ENCODE data around the gene LRFN2. TPM values are rescaled to one million over a fixed set of nuclear protein-coding genes. Genes with fewer than 3 reads are reported as not detected.
A peak's percentile ranks its signal among the peaks of the same experiment; 100 is the strongest.

The LRFN2 gene
- total and polyA plus RNA-seq, 5 donors: not detected

DNA sequence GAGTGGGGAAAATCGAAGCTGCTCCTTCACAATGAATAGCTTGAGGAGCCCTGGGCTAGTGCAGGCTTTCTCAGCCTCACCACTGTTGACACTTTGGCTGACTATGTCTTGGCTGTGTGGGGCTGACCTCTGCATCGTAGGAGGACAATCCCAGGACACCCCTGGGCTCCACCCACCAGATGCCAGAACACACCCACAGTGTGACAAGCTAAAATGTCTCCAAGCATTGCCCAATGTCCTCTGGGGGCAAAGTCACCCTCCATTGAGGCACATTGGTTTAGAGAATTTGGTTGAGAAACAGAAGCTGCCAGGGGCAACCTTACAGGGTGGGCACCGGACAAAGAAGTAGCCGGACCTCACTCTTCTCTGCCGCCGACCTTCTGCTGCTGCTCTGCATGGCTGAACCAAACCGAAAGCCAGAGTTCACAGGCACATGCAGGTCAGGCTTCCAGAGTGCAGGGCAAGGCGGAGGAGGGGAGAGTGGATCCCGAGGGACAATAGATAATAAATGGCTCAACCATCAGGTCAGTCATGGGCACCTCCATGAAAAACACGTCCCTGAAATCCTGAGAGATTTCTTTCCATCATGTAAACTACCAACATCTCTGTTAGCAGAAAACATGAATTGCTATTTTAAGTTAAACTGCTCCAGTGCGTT, 189.0 kb downstream of the LRFN2 start:
- no peak overlapping the region for H3K4me3 ChIP-seq (ENCODE audit: low read length)
- intact Hi-C loops (cut with DNase I): no loop called here
- no peaks in the 10 kb centered on the region for H3K9me3 ChIP-seq (ENCODE audit: control insufficient read depth, low read length)
- no peaks in the 10 kb centered on the region for H3K4me1 ChIP-seq (ENCODE audit: control insufficient read depth, insufficient read depth, low read length)
- no peak for DNase-seq
- H3K27me3 ChIP-seq (ENCODE audit: control insufficient read depth, insufficient read depth): no peaks in the 10 kb centered on the region
- H3K27ac ChIP-seq (ENCODE audit: low read length): no peak overlapping the region
- ATAC-seq: peak; percentile 29 to 33
- 71% methylated on average over 11 of the region's 11 CpGs for WGBS

DNA sequence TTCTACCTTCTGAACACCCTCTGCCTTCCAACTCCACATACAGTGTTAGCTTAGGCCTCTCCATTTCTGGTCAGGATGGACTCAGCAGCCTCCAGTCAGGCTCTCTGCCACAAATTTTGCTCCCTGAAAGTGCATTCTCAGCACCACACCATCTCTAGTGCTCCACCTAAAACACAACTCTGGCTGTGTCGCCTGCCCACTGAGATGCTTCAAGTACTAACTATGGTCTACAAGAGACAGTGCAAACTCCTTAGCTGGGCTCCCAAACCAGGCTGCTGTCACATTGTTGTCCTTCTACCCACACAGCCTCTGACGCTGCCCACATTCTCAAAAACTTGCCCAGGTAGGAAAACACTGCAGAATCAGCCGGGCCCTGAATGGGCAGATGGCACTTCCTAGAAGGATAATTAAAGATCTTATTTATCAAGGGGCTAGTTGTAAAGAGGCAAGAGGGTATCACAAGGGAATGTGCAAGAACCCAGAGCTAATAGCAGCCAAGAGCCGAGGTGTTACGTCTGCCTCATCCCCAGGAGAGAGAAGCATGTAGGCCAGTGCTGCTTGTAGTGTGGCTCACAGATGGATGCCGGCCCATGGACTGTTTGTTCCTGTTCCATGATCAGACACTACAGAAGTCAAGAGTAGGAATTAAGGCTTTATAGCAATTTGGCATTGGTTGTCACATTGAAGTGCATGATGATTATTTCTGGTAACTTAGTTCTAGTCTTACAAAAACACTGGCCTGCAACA, 189.7 kb downstream of the LRFN2 start:
- H3K4me1 ChIP-seq (ENCODE audit: control insufficient read depth, insufficient read depth, low read length): no peaks in the 10 kb centered on the region
- no peaks in the 10 kb centered on the region for H3K27me3 ChIP-seq (ENCODE audit: control insufficient read depth, insufficient read depth)
- no peak overlapping the region for H3K4me3 ChIP-seq (ENCODE audit: low read length)
- intact Hi-C loops (cut with DNase I): no loop called here
- DNase-seq (no peak), ATAC-seq (peak in 1 of 2 donors; percentile 13)
- 77% methylated on average over 6 of the region's 6 CpGs for WGBS
- H3K9me3 ChIP-seq (ENCODE audit: control insufficient read depth, low read length): no peaks in the 10 kb centered on the region
- H3K27ac ChIP-seq (ENCODE audit: low read length): no peak overlapping the region

- Histone ChIP-seq H3K27ac (ENCODE audit: low read length) (no peak overlapping the region), H3K9me3 (ENCODE audit: control insufficient read depth, low read length) (no peaks in the 10 kb centered on the region), H3K4me3 (ENCODE audit: low read length) (no peak overlapping the region), H3K27me3 (ENCODE audit: control insufficient read depth, insufficient read depth) (no peaks in the 10 kb centered on the region), H3K4me1 (ENCODE audit: control insufficient read depth, insufficient read depth, low read length) (no peaks in the 10 kb centered on the region)
- DNase-seq (no peak), ATAC-seq (no peak)
- intact Hi-C loops (cut with DNase I): no loop called here
- 91% methylated on average over 4 of the region's 4 CpGs for WGBS
Observed at GRCh38 chr6:40395698-40396076, 191.5 kb downstream of the LRFN2 start.

- H3K4me3 ChIP-seq (ENCODE audit: low read length): no peak overlapping the region
- no peak overlapping the region for H3K27ac ChIP-seq (ENCODE audit: low read length)
- no peaks in the 10 kb centered on the region for H3K9me3 ChIP-seq (ENCODE audit: control insufficient read depth, low read length)
- no peaks in the 10 kb centered on the region for H3K4me1 ChIP-seq (ENCODE audit: control insufficient read depth, insufficient read depth, low read length)
- DNase-seq: no peak
- no peaks in the 10 kb centered on the region for H3K27me3 ChIP-seq (ENCODE audit: control insufficient read depth, insufficient read depth)
- no peak for ATAC-seq
- 61% methylated on average over 5 of the region's 5 CpGs for WGBS
- intact Hi-C loops (cut with DNase I): no loop called here
Observed at GRCh38 chr6:40395066-40395697, 192.0 kb downstream of the LRFN2 start.

DNA sequence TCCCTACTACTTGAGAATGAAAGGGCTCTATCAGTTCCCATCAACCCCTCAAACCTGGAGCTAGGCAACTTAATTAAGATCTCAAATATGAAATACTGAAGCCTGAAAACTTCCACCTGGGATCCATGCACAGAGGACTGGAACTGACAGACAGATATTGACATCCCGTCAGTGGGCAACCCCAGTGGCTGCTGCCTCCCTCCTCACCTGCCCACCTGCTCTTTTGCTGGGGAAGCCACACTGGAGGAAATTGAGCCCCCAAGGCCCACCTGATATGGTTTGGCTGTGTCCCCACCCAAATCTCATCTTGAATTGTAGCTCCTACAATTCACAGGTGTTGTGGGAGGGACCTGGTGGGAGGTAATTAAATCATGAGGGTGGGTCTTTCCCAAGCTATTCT, 192.8 kb downstream of the LRFN2 start:
- ATAC-seq (no peak), DNase-seq (no peak)
- Histone ChIP-seq H3K4me1 (ENCODE audit: control insufficient read depth, insufficient read depth, low read length) (no peaks in the 10 kb centered on the region), H3K4me3 (ENCODE audit: low read length) (no peak overlapping the region), H3K9me3 (ENCODE audit: control insufficient read depth, low read length) (no peaks in the 10 kb centered on the region), H3K27ac (ENCODE audit: low read length) (no peak overlapping the region), H3K27me3 (ENCODE audit: control insufficient read depth, insufficient read depth) (no peaks in the 10 kb centered on the region)
- intact Hi-C loops (cut with DNase I): no loop called here
- 83% methylated on average over 1 of the region's 1 CpG for WGBS

GRCh38 chr6:40393641-40394040, 193.5 kb downstream of the LRFN2 start:
- no peaks in the 10 kb centered on the region for H3K27me3 ChIP-seq (ENCODE audit: control insufficient read depth, insufficient read depth)
- no peak overlapping the region for H3K27ac ChIP-seq (ENCODE audit: low read length)
- no peaks in the 10 kb centered on the region for H3K4me1 ChIP-seq (ENCODE audit: control insufficient read depth, insufficient read depth, low read length)
- no peak overlapping the region for H3K4me3 ChIP-seq (ENCODE audit: low read length)
- intact Hi-C loops (cut with DNase I): no loop called here
- 53% methylated on average over 5 of the region's 5 CpGs for WGBS
- DNase-seq (no peak), ATAC-seq (no peak)
- H3K9me3 ChIP-seq (ENCODE audit: control insufficient read depth, low read length): no peaks in the 10 kb centered on the region

DNA sequence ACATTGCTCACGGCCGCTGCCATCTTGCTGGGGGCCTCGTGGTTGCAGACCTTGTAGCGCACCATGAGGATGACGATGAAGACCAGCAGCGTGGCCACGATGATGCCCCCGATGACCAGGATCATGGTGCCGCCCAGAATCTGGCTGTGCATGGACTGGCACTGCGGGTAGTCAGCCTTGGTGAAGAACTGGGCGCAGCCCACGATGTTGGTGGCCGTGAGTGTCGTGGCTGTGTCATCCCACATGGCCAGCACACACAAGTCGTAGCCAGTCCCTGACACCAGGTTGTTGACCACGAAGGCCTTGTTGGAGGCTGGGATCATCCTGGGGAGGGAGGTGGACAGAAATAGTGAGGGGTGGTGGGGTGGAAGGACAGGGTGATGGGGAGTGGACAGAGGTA, 194.6 kb downstream of the LRFN2 start:
- Histone ChIP-seq H3K27ac (ENCODE audit: low read length) (no peak overlapping the region), H3K4me3 (ENCODE audit: low read length) (no peak overlapping the region), H3K4me1 (ENCODE audit: control insufficient read depth, insufficient read depth, low read length) (no peaks in the 10 kb centered on the region), H3K9me3 (ENCODE audit: control insufficient read depth, low read length) (no peaks in the 10 kb centered on the region), H3K27me3 (ENCODE audit: control insufficient read depth, insufficient read depth) (no peaks in the 10 kb centered on the region)
- DNase-seq (no peak), ATAC-seq (no peak)
- 93% methylated on average over 16 of the region's 16 CpGs for WGBS
- intact Hi-C loops (cut with DNase I): no loop called here

GRCh38 chr6:40391851-40392517, 195.2 kb downstream of the LRFN2 start:
- DNase-seq (no peak), ATAC-seq (no peak)
- Histone ChIP-seq H3K27me3 (ENCODE audit: control insufficient read depth, insufficient read depth) (no peaks in the 10 kb centered on the region), H3K9me3 (ENCODE audit: control insufficient read depth, low read length) (no peaks in the 10 kb centered on the region), H3K4me1 (ENCODE audit: control insufficient read depth, insufficient read depth, low read length) (no peaks in the 10 kb centered on the region), H3K4me3 (ENCODE audit: low read length) (no peak overlapping the region), H3K27ac (ENCODE audit: low read length) (no peak overlapping the region)
- intact Hi-C loops (cut with DNase I): no loop called here
- 84% methylated on average over 40 of the region's 40 CpGs for WGBS

DNA sequence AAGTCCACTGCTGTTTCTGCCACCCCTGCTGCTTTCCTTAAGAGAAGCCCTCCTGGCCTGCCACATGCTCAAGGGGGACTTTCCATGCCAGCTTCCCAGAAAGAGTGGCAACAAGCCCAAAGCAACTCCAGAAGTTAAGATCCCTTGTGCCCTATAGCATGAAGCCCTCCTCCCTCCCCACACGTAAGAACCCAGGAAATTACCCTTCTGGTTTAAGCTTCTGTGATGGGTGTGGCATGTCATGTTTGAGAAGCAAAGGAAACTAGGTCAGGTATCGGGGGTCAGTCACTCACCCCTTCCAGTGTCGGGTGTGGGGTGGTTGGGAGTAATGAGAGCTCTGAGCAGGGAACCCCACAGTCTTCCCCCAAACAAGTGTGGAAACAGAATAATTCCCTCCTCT, 196.1 kb downstream of the LRFN2 start:
- Histone ChIP-seq H3K27me3 (ENCODE audit: control insufficient read depth, insufficient read depth) (no peaks in the 10 kb centered on the region), H3K4me3 (ENCODE audit: low read length) (no peak overlapping the region), H3K27ac (ENCODE audit: low read length) (no peak overlapping the region), H3K4me1 (ENCODE audit: control insufficient read depth, insufficient read depth, low read length) (no peaks in the 10 kb centered on the region), H3K9me3 (ENCODE audit: control insufficient read depth, low read length) (no peaks in the 10 kb centered on the region)
- DNase-seq (no peak), ATAC-seq (no peak)
- whole genome bisulfite sequencing: 73% methylated on average over 3 of the region's 3 CpGs
- intact Hi-C loops (cut with DNase I): no loop called here

- Histone ChIP-seq H3K27me3 (ENCODE audit: control insufficient read depth, insufficient read depth) (no peaks in the 10 kb centered on the region), H3K9me3 (ENCODE audit: control insufficient read depth, low read length) (no peaks in the 10 kb centered on the region), H3K27ac (ENCODE audit: low read length) (no peak overlapping the region), H3K4me3 (ENCODE audit: low read length) (no peak overlapping the region), H3K4me1 (ENCODE audit: control insufficient read depth, insufficient read depth, low read length) (no peaks in the 10 kb centered on the region)
- DNase-seq (no peak), ATAC-seq (no peak)
- 81% methylated on average over 4 of the region's 4 CpGs for WGBS
- intact Hi-C loops (cut with DNase I): no loop called here
Observed at GRCh38 chr6:40390144-40390800, 196.9 kb downstream of the LRFN2 start.

DNA sequence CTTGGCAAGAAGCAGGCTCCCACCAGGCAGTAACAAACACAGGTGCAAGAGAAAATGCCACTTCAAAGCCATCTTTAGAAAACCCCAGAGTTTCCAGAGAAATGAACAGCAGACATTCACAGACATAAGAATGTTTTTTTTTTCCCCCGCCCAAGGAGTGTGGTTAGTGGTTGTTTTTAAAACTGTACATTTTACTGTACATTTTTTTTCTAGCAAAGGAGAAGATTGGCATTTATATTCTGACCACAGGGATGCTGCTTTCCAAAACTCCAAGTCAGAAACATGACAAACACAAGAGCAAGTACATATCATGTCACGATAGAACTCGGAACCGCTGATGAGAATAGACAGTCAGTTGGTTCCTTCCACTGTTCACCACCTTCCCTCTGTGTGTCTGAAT, 197.9 kb downstream of the LRFN2 start:
- ATAC-seq (no peak), DNase-seq (no peak)
- H3K27ac ChIP-seq (ENCODE audit: low read length): no peak overlapping the region
- intact Hi-C loops (cut with DNase I): no loop called here
- H3K4me3 ChIP-seq (ENCODE audit: low read length): no peak overlapping the region
- H3K9me3 ChIP-seq (ENCODE audit: control insufficient read depth, low read length): no peaks in the 10 kb centered on the region
- 89% methylated on average over 4 of the region's 4 CpGs for WGBS
- no peaks in the 10 kb centered on the region for H3K27me3 ChIP-seq (ENCODE audit: control insufficient read depth, insufficient read depth)
- H3K4me1 ChIP-seq (ENCODE audit: control insufficient read depth, insufficient read depth, low read length): no peaks in the 10 kb centered on the region
